Peyer's patch (tissue), 4 donors: ENCODE results near the gene ABHD1. TPM values are rescaled to one million over a fixed set of nuclear protein-coding genes. Genes with fewer than 3 reads are reported as not detected.

Experiments used
- DNase-seq, 3 donors: peaks; one replicate each; pipeline ENCODE4 v3.0.0-alpha.2; 2017 to 2019
- H3K27ac ChIP-seq, 4 donors: fragments of 200-600 bp; sonication (generic); one replicate each; pipeline ENCODE4 v1.5.1; 2016 to 2019
- H3K27me3 ChIP-seq, 2 donors: fragments of 200-600 bp; sonication (generic); one replicate each; pipeline ENCODE4 v1.5.1; 2019
- H3K36me3 ChIP-seq, 3 donors: fragments of 200-600 bp; sonication (generic); one replicate each; pipeline ENCODE4 v1.5.1; 2016 to 2019
- H3K4me1 ChIP-seq, 4 donors: fragments of 200-600 bp; sonication (generic); one replicate each; pipeline ENCODE4 v1.5.1; 2016 to 2019
- H3K4me3 ChIP-seq, 4 donors: fragments of 200-600 bp; sonication (generic); 1 replicate in 3 of 4; 2 replicates in 1 of 4; pipeline ENCODE4 v1.5.1; 2016 to 2019; ENCODE audit warnings: mild to moderate bottlenecking in 1 of 4
- H3K9me3 ChIP-seq, 4 donors: fragments of 200-600 bp; sonication (generic); one replicate each; pipeline ENCODE4 v1.5.1; 2016 to 2019; ENCODE audit warnings: mild to moderate bottlenecking in 1 of 4
- POLR2A ChIP-seq, 2 donors: fragments of 450-650 bp; IDR thresholded peaks; one replicate each; pipeline ENCODE4 v1.5.1; 2017; ENCODE audit warnings: antibody characterized with exemption in 2 of 2, mild to moderate bottlenecking in 2 of 2, moderate library complexity in 2 of 2
- total RNA-seq, 4 donors: library from RNA; depleted of rRNA; stranded (reverse); fragments of >200 nt; gene quantifications; one replicate each; pipeline ENCODE4 v1.1.0, GENCODE V29; 2016
- TF ChIP-seq, protein P1 (sequence below), 6 experiments: fragments of 450-650 bp in 4 of 6; fragments of 200-600 bp in 2 of 6; sonication (generic) in 1 of 6; IDR thresholded peaks; one replicate each; pipeline ENCODE4 v1.5.1; 2017 to 2019; ENCODE audit warnings: antibody characterized with exemption in 6 of 6, mild to moderate bottlenecking in 3 of 6, moderate library complexity in 1 of 6

The ABHD1 gene
- total RNA-seq, 4 donors from 2014 or later = 2.8 TPM; not detected in 3

DNA sequence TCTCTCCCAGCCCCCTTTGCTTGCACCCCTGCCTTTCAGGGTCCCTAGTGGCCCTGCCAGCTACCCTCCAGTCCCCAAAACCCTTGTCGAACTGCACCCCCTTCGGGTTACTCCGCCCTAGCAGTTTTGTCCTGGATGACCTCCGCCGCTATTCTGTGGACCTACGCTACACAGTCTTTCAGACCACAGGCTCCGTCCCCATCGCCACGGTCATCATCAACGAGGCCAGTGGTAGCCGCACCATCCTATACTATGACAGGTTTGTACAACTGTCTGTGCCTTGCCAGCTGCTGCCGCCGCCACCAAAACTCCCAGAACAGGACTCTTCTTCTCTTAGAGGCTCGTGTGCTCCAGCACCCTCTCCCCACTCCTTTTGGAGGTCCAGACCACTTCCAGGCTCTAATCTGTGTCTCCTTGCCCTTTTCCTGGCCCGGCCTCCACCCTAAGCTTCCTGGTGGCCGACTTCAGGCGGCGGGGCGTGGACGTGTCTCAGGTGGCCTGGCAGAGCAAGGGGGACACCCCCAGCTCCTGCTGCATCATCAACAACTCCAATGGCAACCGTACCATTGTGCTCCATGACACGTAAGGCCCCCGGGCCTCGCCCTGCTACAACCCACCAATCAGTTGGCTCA, 29.1 kb upstream of the ABHD1 start:
- Histone ChIP-seq H3K27me3 (no peaks in the 10 kb centered on the region), H3K27ac (peak overlapping the region in 2 of 4 donors; percentile 86 to 96), H3K36me3 (peaks cover 0 to 28% (median 0%) of the 10 kb centered on the region in 3 donors), H3K4me3 (peak overlapping the region in 1 of 4 donors; percentile 10), H3K9me3 (no peaks in the 10 kb centered on the region), H3K4me1 (peaks cover 0 to 38% (median 8%) of the 10 kb centered on the region in 4 donors)
- DNase-seq = no peak
- no peak for TF ChIP-seq POLR2A (IDR thresholded peaks at IDR 0.05)
- TF ChIP-seq, protein P1, sequence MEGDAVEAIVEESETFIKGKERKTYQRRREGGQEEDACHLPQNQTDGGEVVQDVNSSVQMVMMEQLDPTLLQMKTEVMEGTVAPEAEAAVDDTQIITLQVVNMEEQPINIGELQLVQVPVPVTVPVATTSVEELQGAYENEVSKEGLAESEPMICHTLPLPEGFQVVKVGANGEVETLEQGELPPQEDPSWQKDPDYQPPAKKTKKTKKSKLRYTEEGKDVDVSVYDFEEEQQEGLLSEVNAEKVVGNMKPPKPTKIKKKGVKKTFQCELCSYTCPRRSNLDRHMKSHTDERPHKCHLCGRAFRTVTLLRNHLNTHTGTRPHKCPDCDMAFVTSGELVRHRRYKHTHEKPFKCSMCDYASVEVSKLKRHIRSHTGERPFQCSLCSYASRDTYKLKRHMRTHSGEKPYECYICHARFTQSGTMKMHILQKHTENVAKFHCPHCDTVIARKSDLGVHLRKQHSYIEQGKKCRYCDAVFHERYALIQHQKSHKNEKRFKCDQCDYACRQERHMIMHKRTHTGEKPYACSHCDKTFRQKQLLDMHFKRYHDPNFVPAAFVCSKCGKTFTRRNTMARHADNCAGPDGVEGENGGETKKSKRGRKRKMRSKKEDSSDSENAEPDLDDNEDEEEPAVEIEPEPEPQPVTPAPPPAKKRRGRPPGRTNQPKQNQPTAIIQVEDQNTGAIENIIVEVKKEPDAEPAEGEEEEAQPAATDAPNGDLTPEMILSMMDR (IDR thresholded peaks at IDR 0.05) = no peak

DNA sequence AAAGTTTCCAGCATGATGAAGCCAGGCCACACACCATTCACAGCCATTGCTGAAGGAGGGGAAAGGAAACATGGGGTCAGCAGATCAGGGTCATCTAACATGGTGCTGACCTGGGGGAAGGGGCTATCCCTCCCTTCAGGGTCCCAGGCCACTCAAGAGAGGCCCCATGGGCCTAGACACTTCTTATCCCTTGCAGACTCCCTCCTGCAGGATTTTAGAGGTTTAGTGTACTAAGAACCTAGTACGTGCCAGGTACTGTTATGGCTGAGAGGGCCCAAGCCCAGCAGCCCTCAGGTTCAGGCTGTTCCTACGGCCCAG, 28.2 kb upstream of the ABHD1 start:
- Histone ChIP-seq H3K27ac (peak overlapping the region in 2 of 4 donors; percentile 86 to 96), H3K36me3 (peaks cover 0 to 37% (median 0%) of the 10 kb centered on the region in 3 donors), H3K4me3 (peak overlapping the region in 2 of 4 donors; percentile 3 to 4), H3K4me1 (peaks cover 0 to 38% (median 8%) of the 10 kb centered on the region in 4 donors), H3K9me3 (no peaks in the 10 kb centered on the region), H3K27me3 (no peaks in the 10 kb centered on the region)
- no peak for TF ChIP-seq POLR2A (IDR thresholded peaks at IDR 0.05)
- TF ChIP-seq, protein P1 (IDR thresholded peaks at IDR 0.05) = no peak
- no peak for DNase-seq

DNA sequence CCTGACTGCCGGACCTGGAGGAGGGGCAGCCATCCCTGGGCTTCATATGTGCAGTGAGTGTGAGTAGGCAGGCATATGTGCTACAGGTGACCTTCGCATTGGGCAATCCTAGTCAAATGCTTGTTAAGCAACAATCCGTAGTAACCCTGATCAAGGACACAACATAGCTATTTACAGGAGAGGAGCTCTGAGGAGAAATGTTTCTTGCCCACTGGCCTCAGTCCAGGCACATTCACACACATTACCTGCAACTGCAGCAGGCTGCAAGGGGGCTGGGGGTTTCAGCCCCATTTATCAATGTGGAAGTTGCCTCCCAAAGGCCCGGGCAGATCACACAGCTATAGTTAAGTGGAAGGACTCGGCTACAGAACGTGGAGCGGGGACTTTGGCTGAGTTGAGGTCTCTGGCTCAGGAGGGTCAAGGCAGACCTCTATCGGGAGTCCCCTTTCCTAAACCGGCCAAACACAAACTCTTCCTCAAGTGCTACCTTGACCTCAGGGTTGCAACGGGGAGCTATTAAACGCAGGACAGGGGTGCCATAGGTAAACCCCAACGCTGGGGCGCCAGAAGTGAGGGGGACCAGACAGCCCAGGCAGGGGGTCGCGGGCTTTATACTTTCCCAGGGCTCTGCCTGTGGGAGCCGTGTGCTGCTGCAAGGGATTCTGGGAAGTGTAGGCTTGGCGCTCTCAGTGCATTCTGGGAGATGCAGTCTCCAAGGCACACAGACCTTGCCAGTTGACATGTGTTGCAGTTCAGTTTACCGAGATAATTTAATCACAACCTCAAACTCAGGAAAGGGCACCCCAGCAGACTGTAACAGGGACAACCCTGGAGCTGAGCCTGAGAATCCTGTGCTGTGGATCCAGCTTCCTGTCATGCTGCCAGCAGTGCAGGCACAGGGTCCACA, 27.6 kb upstream of the ABHD1 start:
- Histone ChIP-seq H3K4me1 (peaks cover 0 to 38% (median 8%) of the 10 kb centered on the region in 4 donors), H3K9me3 (no peaks in the 10 kb centered on the region), H3K27me3 (no peaks in the 10 kb centered on the region), H3K27ac (peak overlapping the region in 2 of 4 donors; percentile 86 to 96), H3K36me3 (peaks cover 0 to 42% (median 0%) of the 10 kb centered on the region in 3 donors), H3K4me3 (peak overlapping the region in 3 of 4 donors; percentile 18 to 39 (median 37))
- TF ChIP-seq POLR2A (IDR thresholded peaks at IDR 0.05) = peak in 1 of 2 donors; percentile 27
- TF ChIP-seq, protein P1 (IDR thresholded peaks at IDR 0.05) = no peak
- peak in 2 of 3 donors; percentile 56 to 73 for DNase-seq

DNA sequence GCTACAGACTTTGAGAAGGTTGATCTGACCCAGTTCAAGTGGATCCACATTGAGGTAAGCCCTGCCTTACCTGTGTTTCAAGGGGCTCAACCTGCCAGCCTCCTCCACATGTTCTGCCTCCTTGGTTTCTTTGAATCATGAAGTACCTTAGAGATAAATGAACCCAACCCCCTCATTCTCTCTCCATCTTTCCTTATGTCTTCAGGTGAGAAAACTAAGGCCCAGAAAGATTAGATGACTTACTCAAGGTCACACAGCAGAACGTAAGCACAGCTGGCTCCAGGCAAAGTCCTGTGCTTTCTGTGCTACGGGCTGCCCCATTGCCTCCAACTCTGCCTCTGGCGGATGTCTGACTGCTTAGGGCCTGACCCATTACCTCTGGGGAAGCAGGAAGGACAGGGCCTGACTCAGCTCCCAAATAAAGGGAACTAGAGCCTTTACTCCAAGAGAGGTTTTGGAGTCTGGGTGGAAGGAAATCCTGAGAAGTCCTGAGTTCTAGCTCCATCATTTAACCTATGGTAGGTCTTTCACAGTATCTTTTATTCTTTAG, 26.8 kb upstream of the ABHD1 start:
- Histone ChIP-seq H3K9me3 (no peaks in the 10 kb centered on the region), H3K4me3 (no peak overlapping the region), H3K36me3 (peaks cover 0 to 42% (median 0%) of the 10 kb centered on the region in 3 donors), H3K4me1 (peaks cover 0 to 38% (median 8%) of the 10 kb centered on the region in 4 donors), H3K27me3 (no peaks in the 10 kb centered on the region), H3K27ac (peak overlapping the region in 2 of 4 donors; percentile 53 to 86)
- DNase-seq = no peak
- TF ChIP-seq, protein P1 (IDR thresholded peaks at IDR 0.05) = no peak
- TF ChIP-seq POLR2A (IDR thresholded peaks at IDR 0.05) = no peak

DNA sequence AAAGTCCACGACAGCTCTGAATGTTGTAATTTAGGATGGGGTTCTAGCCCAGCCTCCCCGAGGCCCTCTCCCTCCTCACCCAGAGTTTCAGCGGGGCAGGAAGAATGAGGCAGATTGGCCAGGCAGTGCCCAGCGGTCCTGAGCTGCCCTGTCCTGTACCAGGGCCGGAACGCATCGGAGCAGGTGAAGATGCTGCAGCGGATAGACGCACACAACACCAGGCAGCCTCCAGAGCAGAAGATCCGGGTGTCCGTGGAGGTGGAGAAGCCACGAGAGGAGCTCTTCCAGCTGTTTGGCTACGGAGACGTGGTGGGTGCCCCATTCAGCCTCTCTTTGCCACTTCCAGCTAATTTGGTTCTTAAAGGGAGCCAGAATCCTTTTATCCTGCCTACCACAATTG, 26.3 kb upstream of the ABHD1 start:
- H3K36me3 ChIP-seq = peaks cover 0 to 42% (median 0%) of the 10 kb centered on the region in 3 donors
- peaks cover 0 to 33% (median 6%) of the 10 kb centered on the region in 4 donors for H3K4me1 ChIP-seq
- DNase-seq = no peak
- H3K27me3 ChIP-seq = no peaks in the 10 kb centered on the region
- no peak overlapping the region for H3K4me3 ChIP-seq
- no peak overlapping the region for H3K27ac ChIP-seq
- no peak for TF ChIP-seq POLR2A (IDR thresholded peaks at IDR 0.05)
- TF ChIP-seq, protein P1 (IDR thresholded peaks at IDR 0.05) = no peak
- H3K9me3 ChIP-seq = no peaks in the 10 kb centered on the region
